Kidney (tissue), 2 donors: ENCODE measurements around the gene FAM72D. TPM values are rescaled to one million over a fixed set of nuclear protein-coding genes. Genes with fewer than 3 reads are reported as not detected.

Experiments
- polyA plus RNA-seq: library from polyadenylated mRNA; stranded (reverse); fragments of 350-450 nt; fragmentation: Illumina TruSeq; extraction: RNeasy Lipid Tissue Mini Kit (QIAGEN cat#74804); gene quantifications from one replicate; pipeline ENCODE4 v1.2.3, GENCODE V29; 2014; ENCODE audit warnings: low read depth, low replicate concordance; ENCODE audit not compliant: insufficient read depth
- total RNA-seq: library from RNA; stranded (reverse); fragmentation: NEBNext Ultra II Directional; extraction: Animal tissue kit (Norgen Biotek cat#: 25700); gene quantifications from one replicate; pipeline ENCODE4 v1.2.1, GENCODE V29; 2021
- donor health status: DM: yes; HTN: yes; CAD: no.

The FAM72D gene
- total and polyA plus RNA-seq, 2 donors from 2014 or later = 0.24 TPM; not detected in 1

Other genes with a start within 250 kb of the FAM72D start
- 38.4 TPM for gene SRGAP2B, start 646 bp upstream of the FAM72D start, total RNA-seq
- 9.3 TPM for gene SRGAP2B, start 646 bp upstream of the FAM72D start, polyA plus RNA-seq
- not detected for gene PPIAL4D, start 146.2 kb downstream of the FAM72D start, total RNA-seq
- not detected for gene PPIAL4D, start 146.2 kb downstream of the FAM72D start, polyA plus RNA-seq